Heart right ventricle (tissue), 16 donors: Measurements from ENCODE around the gene USP24. TPM values are rescaled to one million over a fixed set of nuclear protein-coding genes. Genes with fewer than 3 reads are reported as not detected.
"Not testable (repeated sequence)": the region's sequence is repeated elsewhere in the genome, so short reads cannot be mapped to it uniquely, and the experiment has no call there.

Source experiments
- ATAC-seq, 8 donors: fragments of 200-7000 bp; cut with Tn5 transposase; one replicate each; pipeline ENCODE4 v1.9.1; 2020; ENCODE audit warnings: mild to moderate bottlenecking in 8 of 8, moderate library complexity in 8 of 8, moderate number of reproducible peaks in 1 of 8
- DNase-seq, 2 donors: peaks; one replicate each; pipeline ENCODE4 v3.0.0-alpha.2; 2020
- H3K27ac ChIP-seq, 10 donors: fragments of 200-600 bp; sonication (generic) in 2 of 10; one replicate each; pipeline versions ENCODE4 v1.5.0 to v1.8.0; 2020 to 2022; ENCODE audit warnings: mild to moderate bottlenecking in 3 of 10
- H3K27me3 ChIP-seq, 7 donors: fragments of 200-600 bp; one replicate each; pipeline ENCODE4 v1.8.0; 2021 to 2022; ENCODE audit warnings: mild to moderate bottlenecking in 2 of 7
- H3K36me3 ChIP-seq, 9 donors: fragments of 200-600 bp; sonication (generic) in 1 of 9; one replicate each; pipeline versions ENCODE4 v1.5.0 to v1.8.0; 2020 to 2022; ENCODE audit warnings: mild to moderate bottlenecking in 2 of 9
- H3K4me1 ChIP-seq, 9 donors: fragments of 200-600 bp; sonication (generic) in 1 of 9; one replicate each; pipeline versions ENCODE4 v1.5.0 to v1.8.0; 2020 to 2022; ENCODE audit warnings: mild to moderate bottlenecking in 4 of 9
- H3K4me3 ChIP-seq, 10 donors: fragments of 200-600 bp; sonication (generic) in 2 of 10; one replicate each; pipeline versions ENCODE4 v1.5.0 to v1.8.0; 2020 to 2022; ENCODE audit warnings: mild to moderate bottlenecking in 7 of 10, moderate library complexity in 2 of 10
- H3K9me3 ChIP-seq, 11 donors: fragments of 200-600 bp in 10 of 11; sonication (generic) in 2 of 11; one replicate each; pipeline versions ENCODE4 v1.5.0 to v1.8.0; 2013 to 2022; ENCODE audit warnings: mild to moderate bottlenecking in 2 of 11, control low read depth in 1 of 11, moderate library complexity in 1 of 11
- CTCF ChIP-seq, 9 donors: fragments of 200-600 bp; sonication (generic) in 2 of 9; IDR thresholded peaks; one replicate each; pipeline versions ENCODE4 v1.5.0 to v1.8.0; 2021 to 2022; ENCODE audit warnings: antibody characterized with exemption in 9 of 9, mild to moderate bottlenecking in 5 of 9, moderate library complexity in 1 of 9
- WGBS, 2 donors: extraction: QIAGEN DNeasy Blood & Tissue Kit; methylation state at CpG; one replicate each; pipeline ENCODE4 v1.1.7; 2013; ENCODE audit warnings: inconsistent platforms in 1 of 2; 5-methylcytosine and 5-hydroxymethylcytosine counted together
- intact Hi-C, 10 donors: fragments of 100-400 bp; cut with DNase I; formaldehyde crosslinking; loops; one replicate each; pipeline versions ENCODE4 v1.11.1 to v1.14.2; 2022
- polyA plus RNA-seq, 2 donors: library from polyadenylated mRNA; stranded (reverse); fragments of 200-250 nt; gene quantifications; one replicate each; pipeline ENCODE4 v1.2.3, GENCODE V29; 2013
- total RNA-seq, 10 donors: library from RNA; stranded (reverse); fragmentation: NEBNext Ultra II Directional in 3 of 10; extraction: Animal tissue kit (Norgen Biotek cat#: 25700) in 3 of 10; gene quantifications; one replicate each; pipeline versions ENCODE4 v1.2.1 to v1.2.4, GENCODE V29; 2021 to 2023
- donor health status: Arrhythmogenic right ventricular cardiomyopathy.
- donor health status: ischemic (EF 13 %, LVEDD 7.1; RV severe dilation, severe dysfunction).
- donor health status: healthy with polysubstance abuse.
- donor health status: DM: no; HTN: yes; CAD: no.
- donor health status: DM: no; HTN: no; CAD: no.
- donor health status: ischemic (EF 25% LVEDD 6.9; RV normal size, moderate dysfunction).
- donor health status: ischemic (EF 25% LVEDD 5.7; RV mildly dilated, moderate dysfunction).
- donor health status: healthy.
- donor health status: DM: yes; HTN: yes; CAD: no.
- donor health status: Ischemic cardiomyopathy.
- donor health status: ischemic (EF 35%, LVEDD 5.7; RV mildly dilated, moderate dysfunction).
- donor health status: nonischemic (EF 11% LVEDD 7.7; RV severe dilation, severe dysfunction).
- donor health status: DM: yes; HTN: yes; CAD: no.
- donor health status: PGD.
- donor health status: ischemic (EF 29% LVEDD 5.4; RV normal size, mild dysfunction).
- donor health status: nonischemic (EF 23%, LVEDD 6.1; RV moderate dilation, normal function).

USP24 gene
- total and polyA plus RNA-seq, 12 donors, result 7.1 to 49.7 (median 41.3) TPM

GRCh38 chr1:55231745-55232144 lies 16.6 kb upstream of the USP24 start:
- peaks cover 0 to 14% (median 0%) of the 10 kb centered on the region in 9 donors for H3K4me1 ChIP-seq
- ATAC-seq (no peak), DNase-seq (no peak)
- H3K36me3 ChIP-seq, result no peaks in the 10 kb centered on the region
- H3K4me3 ChIP-seq, result no peak overlapping the region
- no peaks in the 10 kb centered on the region for H3K27me3 ChIP-seq
- no peak for TF ChIP-seq CTCF (IDR thresholded peaks at IDR 0.05)
- 91 to 94% methylated on average over 3 of the region's 3 CpGs for WGBS, 2 donors
- H3K9me3 ChIP-seq, result peaks cover 0 to 16% (median 0%) of the 10 kb centered on the region in 11 donors
- H3K27ac ChIP-seq, result peak overlapping the region in 1 of 10 donors; percentile 85
- intact Hi-C loops, result no loop called here

- ATAC-seq, result peak in 7 of 8 donors; percentile 38 to 96 (median 87)
- H3K36me3 ChIP-seq, result no peaks in the 10 kb centered on the region
Measured at GRCh38 chr1:55230659-55231058, 15.5 kb upstream of the USP24 start.

GRCh38 chr1:55229726-55230125 lies 14.6 kb upstream of the USP24 start:
- intact Hi-C loops, ATAC-seq, H3K36me3 ChIP-seq, H3K27me3 ChIP-seq, H3K4me3 ChIP-seq, DNase-seq: not testable (repeated sequence)
- H3K9me3 ChIP-seq, result peaks cover 0 to 16% (median 0%) of the 10 kb centered on the region in 11 donors
- WGBS, 2 donors, result 92 to 98% methylated on average over 4 of the region's 4 CpGs
- peaks cover 0 to 14% (median 0%) of the 10 kb centered on the region in 9 donors for H3K4me1 ChIP-seq
- peak overlapping the region in 7 of 10 donors; percentile 65 to 89 (median 79) for H3K27ac ChIP-seq

More at GRCh38 chr1:55230659-55231058, 15.5 kb upstream of the USP24 start:
- 43 to 64% methylated on average over 3 of the region's 3 CpGs for WGBS, 2 donors
- H3K4me1 ChIP-seq, result peaks cover 0 to 14% (median 0%) of the 10 kb centered on the region in 9 donors
- intact Hi-C loops, result no loop called here
- no peaks in the 10 kb centered on the region for H3K27me3 ChIP-seq
- peak in 1 of 2 donors; percentile 21 for DNase-seq
- H3K4me3 ChIP-seq, result no peak overlapping the region
- TF ChIP-seq CTCF (IDR thresholded peaks at IDR 0.05), result no peak
- peak overlapping the region; percentile 38 to 89 (median 76) for H3K27ac ChIP-seq
- peaks cover 0 to 16% (median 0%) of the 10 kb centered on the region in 11 donors for H3K9me3 ChIP-seq

DNA sequence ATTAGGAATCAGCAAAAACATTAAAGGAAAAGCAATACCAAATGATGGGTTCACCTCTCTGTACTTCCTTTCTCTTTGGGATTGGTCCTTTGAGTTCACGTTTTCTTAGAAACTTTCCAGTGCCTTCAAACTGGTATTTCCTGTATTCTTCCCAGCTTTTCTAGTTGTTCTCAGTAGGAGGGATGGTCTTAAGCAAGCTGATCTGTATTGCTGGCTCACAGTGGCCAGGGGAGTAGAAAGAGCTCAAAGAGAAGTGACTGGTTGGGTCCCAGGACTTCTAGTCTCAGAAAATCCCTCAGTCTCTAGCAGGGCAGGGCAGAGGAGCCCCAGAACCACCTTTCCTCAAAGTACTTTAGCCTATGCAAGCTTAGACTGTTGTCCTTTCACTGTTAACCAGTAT lies 10.1 kb upstream of the USP24 start:
- intact Hi-C loops, result no loop called here
- H3K9me3 ChIP-seq, result peaks cover 0 to 16% (median 0%) of the 10 kb centered on the region in 11 donors
- DNase-seq (no peak), ATAC-seq (no peak)
- no peak overlapping the region for H3K27ac ChIP-seq
- peaks cover 0 to 7% (median 0%) of the 10 kb centered on the region in 9 donors for H3K4me1 ChIP-seq
- WGBS, 2 donors, result 45 to 57% methylated on average over 1 of the region's 1 CpG
- no peaks in the 10 kb centered on the region for H3K27me3 ChIP-seq
- no peak overlapping the region for H3K4me3 ChIP-seq
- no peaks in the 10 kb centered on the region for H3K36me3 ChIP-seq
- TF ChIP-seq CTCF (IDR thresholded peaks at IDR 0.05), result no peak

GRCh38 chr1:55224729-55225128 lies 9.6 kb upstream of the USP24 start:
- Histone ChIP-seq H3K27ac (no peak overlapping the region), H3K27me3 (no peaks in the 10 kb centered on the region), H3K4me3 (no peak overlapping the region), H3K36me3 (no peaks in the 10 kb centered on the region), H3K4me1 (peaks cover 0 to 2% (median 0%) of the 10 kb centered on the region in 9 donors), H3K9me3 (peaks cover 0 to 16% (median 0%) of the 10 kb centered on the region in 11 donors)
- ATAC-seq, result no peak
- intact Hi-C loops, result no loop called here
- no peak for TF ChIP-seq CTCF (IDR thresholded peaks at IDR 0.05)
- 94 to 96% methylated on average over 1 of the region's 1 CpG for WGBS, 2 donors
- no peak for DNase-seq
